ENCODE data around the gene DENND4A. TPM values are rescaled to one million over a fixed set of nuclear protein-coding genes. Genes with fewer than 3 reads are reported as not detected.
"Not testable (repeated sequence)": the region's sequence is repeated elsewhere in the genome, so short reads cannot be mapped to it uniquely, and the experiment has no call there.

Gene DENND4A
- total and polyA plus RNA-seq, 2 of the 4 experiments (the other 2 are of a cell fraction): 4.1 to 17.7 TPM

GRCh38 chr15:65618560-65619109 is 173.5 kb downstream of the DENND4A start:
- Histone ChIP-seq H3K18ac (ENCODE audit: low read depth, low read length) (no peak overlapping the region), H3K79me1 (ENCODE audit: low read depth in 1 of 2, low read length in 2 of 2) (no peaks in the 10 kb centered on the region), H2BK15ac (ENCODE audit: low read depth, low read length) (no peak overlapping the region), H3K9ac (ENCODE audit: low read depth, low read length) (no peak overlapping the region), H3K4ac (ENCODE audit: low read depth, low read length) (no peak overlapping the region), H2AK9ac (replicated peaks; ENCODE audit: low read depth, low read length, poor library complexity) (no peak overlapping the region), H3K14ac (replicated peaks; ENCODE audit: low read depth, low read length) (no peak overlapping the region), H2BK20ac (ENCODE audit: low read depth, low read length) (no peak overlapping the region), H4K91ac (ENCODE audit: insufficient read depth, low read depth, low read length) (no peak overlapping the region), H3K27me3 (ENCODE audit: control insufficient read depth, insufficient read depth, low read length) (no peaks in the 10 kb centered on the region), H4K5ac (ENCODE audit: low read depth, low read length) (no peak overlapping the region), H3K9me1 (ENCODE audit: insufficient read depth, low read length) (no peaks in the 10 kb centered on the region; the same call in 1 of the 2 replicates), H3K23ac (ENCODE audit: low read depth, low read length) (no peak overlapping the region), H2AK5ac (ENCODE audit: low read depth, low read length) (no peak overlapping the region), H4K20me1 (ENCODE audit: insufficient read depth, low read length) (no peaks in the 10 kb centered on the region), H2BK5ac (ENCODE audit: low read depth, low read length, poor library complexity, severe bottlenecking) (no peak overlapping the region), H3K9me3 (ENCODE audit: control insufficient read depth, insufficient read depth, low read length) (no peaks in the 10 kb centered on the region), H3K27ac (ENCODE audit: insufficient read depth, low read length) (no peak overlapping the region), H2AFZ (replicated peaks; ENCODE audit: low read length, poor library complexity) (no peak overlapping the region), H4K8ac (ENCODE audit: low read depth in 2 of 2, low read length in 2 of 2) (no peak overlapping the region), H3K4me2 (ENCODE audit: low read depth, low read length) (no peak overlapping the region), H3K4me3 (ENCODE audit: insufficient read depth, low read depth, low read length) (no peak overlapping the region), H3K4me1 (ENCODE audit: control insufficient read depth, insufficient read depth, low read length) (no peaks in the 10 kb centered on the region), H2BK120ac (ENCODE audit: low read depth, low read length) (no peak overlapping the region), H3K56ac (ENCODE audit: extremely low read depth, insufficient read depth, low read length) (no peak overlapping the region), H3K36me3 (ENCODE audit: control insufficient read depth, insufficient read depth, low read length) (no peaks in the 10 kb centered on the region)
- no peak for TF ChIP-seq NFE2L2 (IDR thresholded peaks at IDR 0.05; ENCODE audit: low read depth, low read length)
- no peak for TF ChIP-seq RAD21 (IDR thresholded peaks at IDR 0.05; ENCODE audit: low read length)
- no peak for TF ChIP-seq SMC3 (IDR thresholded peaks at IDR 0.05; ENCODE audit: low read depth, low read length)
- no peak for TF ChIP-seq POLR2A (IDR thresholded peaks at IDR 0.05; ENCODE audit: low read depth, low read length)
- no peak for TF ChIP-seq FOS (IDR thresholded peaks at IDR 0.05; ENCODE audit: low read depth, low read length)
- intact Hi-C loops (cut with micrococcal nuclease): no loop called here
- no peak for DNase-seq
- dilution Hi-C loops (cut with HindIII; ENCODE audit: low sequenced_read_pairs, unreplicated experiment): no loop called here
- BruUV-seq (replicated peaks): no TSS peak
- 100% methylated on average over 1 of the region's 5 CpGs; no CpG with 5 or more reads in 1 of the 2 experiments for WGBS, 2 experiments (ENCODE audit: extremely low coverage in 2 of 2, insufficient read length in 1 of 2)
- CTCF ChIA-PET: no interaction called here
- ATAC-seq (ENCODE audit: low read depth): no peak
- in situ Hi-C loops (cut with MboI; ENCODE audit: low sequenced_read_pairs): loop anchor here (25.0 kb wide), 1 partner anchor 669 kb away; the partner anchor contains the start of gene DIS3L
- POLR2A ChIA-PET (ENCODE audit: unreplicated experiment): no interaction called here

- H3K4ac ChIP-seq (ENCODE audit: low read depth, low read length); H3K9me3 ChIP-seq (ENCODE audit: control insufficient read depth, insufficient read depth, low read length); H3K56ac ChIP-seq (ENCODE audit: extremely low read depth, insufficient read depth, low read length); H3K36me3 ChIP-seq (ENCODE audit: control insufficient read depth, insufficient read depth, low read length); H4K91ac ChIP-seq (ENCODE audit: insufficient read depth, low read depth, low read length); H3K18ac ChIP-seq (ENCODE audit: low read depth, low read length); H2BK20ac ChIP-seq (ENCODE audit: low read depth, low read length); POLR2A ChIA-PET (ENCODE audit: unreplicated experiment); H3K4me3 ChIP-seq (ENCODE audit: insufficient read depth, low read depth, low read length); H2AK9ac ChIP-seq (replicated peaks; ENCODE audit: low read depth, low read length, poor library complexity); H3K79me1 ChIP-seq (ENCODE audit: low read depth in 1 of 2, low read length in 2 of 2); dilution Hi-C loops (cut with HindIII; ENCODE audit: low sequenced_read_pairs, unreplicated experiment); H3K4me2 ChIP-seq (ENCODE audit: low read depth, low read length); H2BK120ac ChIP-seq (ENCODE audit: low read depth, low read length); H3K27me3 ChIP-seq (ENCODE audit: control insufficient read depth, insufficient read depth, low read length); H4K5ac ChIP-seq (ENCODE audit: low read depth, low read length); H4K8ac ChIP-seq (ENCODE audit: low read depth in 2 of 2, low read length in 2 of 2); H2BK5ac ChIP-seq (ENCODE audit: low read depth, low read length, poor library complexity, severe bottlenecking); H4K20me1 ChIP-seq (ENCODE audit: insufficient read depth, low read length); H3K9ac ChIP-seq (ENCODE audit: low read depth, low read length); H3K9me1 ChIP-seq (ENCODE audit: insufficient read depth, low read length); CTCF ChIA-PET; DNase-seq; H2AK5ac ChIP-seq (ENCODE audit: low read depth, low read length); H3K14ac ChIP-seq (replicated peaks; ENCODE audit: low read depth, low read length); intact Hi-C loops (cut with micrococcal nuclease); H3K27ac ChIP-seq (ENCODE audit: insufficient read depth, low read length); H3K23ac ChIP-seq (ENCODE audit: low read depth, low read length); BruUV-seq (replicated peaks); H3K4me1 ChIP-seq (ENCODE audit: control insufficient read depth, insufficient read depth, low read length); ATAC-seq (ENCODE audit: low read depth); H2BK15ac ChIP-seq (ENCODE audit: low read depth, low read length); H2AFZ ChIP-seq (replicated peaks; ENCODE audit: low read length, poor library complexity): not testable (repeated sequence)
- in situ Hi-C loops (cut with MboI; ENCODE audit: low sequenced_read_pairs): loop anchor here (25.0 kb wide), 1 partner anchor 671 kb away; the partner anchor contains the start of gene DIS3L
- no CpG with 5 or more reads among the region's 1 CpG for WGBS, 2 experiments (ENCODE audit: extremely low coverage in 2 of 2, insufficient read length in 1 of 2)
Observed at GRCh38 chr15:65615887-65616286, 176.2 kb downstream of the DENND4A start.
